A549 (cell line): Measurements from ENCODE around the gene CTSF. TPM values are rescaled to one million over a fixed set of nuclear protein-coding genes. Genes with fewer than 3 reads are reported as not detected.

Experiments
- ATAC-seq, 2 experiments: fragments of 200-7000 bp in 1 of 2; fragments of >200 bp in 1 of 2; cut with Nextera tagmentation in 1 of 2; cut with Tn5 transposase in 1 of 2; 3 replicates each; pipeline versions ENCODE4 v1.8.0 to v1.9.1; 2018 to 2020; ENCODE audit warnings: mild to moderate bottlenecking in 1 of 2, moderate library complexity in 1 of 2
- CTCF ChIA-PET: fragments of 300-600 bp; sonication (Branson Sonifier 250); formaldehyde crosslinking; extraction: SDS; loops from one replicate; lab custom pipeline; 2021; ENCODE audit warnings: antibody characterized with exemption, inconsistent platforms; lab: Yijun Ruan, JAX
- POLR2A ChIA-PET: fragments of 350-600 bp; formaldehyde crosslinking; extraction: SDS; loops from one replicate; lab custom pipeline; 2021; ENCODE audit warnings: antibody characterized with exemption, inconsistent platforms; lab: Yijun Ruan, JAX
- DNase-seq, 2 experiments: peaks; one replicate each; pipeline versions ENCODE4 v3.0.0 to v3.0.0-alpha.2; 2011 to 2016; ENCODE audit warnings: low read depth in 1 of 2, low spot score in 1 of 2
- FAIRE-seq: peaks from 2 replicates; lab custom pipeline; 2011; peaks lifted over from hg19 to GRCh38; lab: Jason Lieb, UNC
- H3K27ac ChIP-seq, 2 experiments: fragments of >200 bp; sonication (Bioruptor Twin); formaldehyde crosslinking; 3 replicates each; pipeline ENCODE4 v1.5.1; 2016 to 2017
- H3K4me1 ChIP-seq: fragments of >200 bp; sonication (Bioruptor Twin); formaldehyde crosslinking; 3 replicates; pipeline ENCODE4 v1.6.1; 2016
- H3K4me2 ChIP-seq: fragments of >200 bp; sonication (Bioruptor Twin); formaldehyde crosslinking; 3 replicates; pipeline ENCODE4 v1.6.1; 2016
- H3K4me3 ChIP-seq: fragments of >200 bp; sonication (Bioruptor Twin); formaldehyde crosslinking; 3 replicates; pipeline ENCODE4 v1.5.1; 2016
- H3K9me3 ChIP-seq: fragments of >200 bp; sonication (Bioruptor Twin); formaldehyde crosslinking; 3 replicates; pipeline ENCODE4 v1.6.1; 2016
- BHLHE40 ChIP-seq: IDR thresholded peaks from 2 replicates; pipeline ENCODE4 v1.6.1; 2012; ENCODE audit warnings: low read depth, low read length, inconsistent platforms
- CHD4 ChIP-seq: fragments of 200-600 bp; sonication (generic); IDR thresholded peaks from 2 replicates; pipeline ENCODE4 v1.6.1; 2016; ENCODE audit warnings: antibody characterized with exemption, mild to moderate bottlenecking, borderline replicate concordance
- EHMT2 ChIP-seq: fragments of 200-600 bp; sonication (generic); IDR thresholded peaks from 2 replicates; pipeline ENCODE4 v1.6.1; 2016; ENCODE audit warnings: antibody characterized with exemption, low read depth, mild to moderate bottlenecking, moderate library complexity
- ELK1 ChIP-seq: fragments of 150-350 bp; IDR thresholded peaks from 2 replicates; pipeline ENCODE4 v1.6.1; 2014; ENCODE audit warnings: low read depth, mild to moderate bottlenecking, low read length
- ESRRA ChIP-seq: fragments of 150-350 bp; IDR thresholded peaks from 2 replicates; pipeline ENCODE4 v1.6.1; 2014; ENCODE audit warnings: mild to moderate bottlenecking, low read length, borderline replicate concordance
- FOSB ChIP-seq: fragments of 250-450 bp; sonication (Bioruptor Pico); IDR thresholded peaks from 2 replicates; pipeline ENCODE4 v1.5.0; 2020; ENCODE audit warnings: mild to moderate bottlenecking, moderate library complexity
- FOSL2 ChIP-seq, 2 experiments: fragments of 450-650 bp in 1 of 2; fragments of >200 bp in 1 of 2; sonication (Bioruptor Twin) in 1 of 2; formaldehyde crosslinking; IDR thresholded peaks; 2 replicates each; pipeline versions ENCODE4 v1.5.0 to v1.6.1; 2016 to 2020; ENCODE audit warnings: mild to moderate bottlenecking in 1 of 2, moderate library complexity in 1 of 2
- FOXS1 ChIP-seq: fragments of 250-450 bp; sonication (Bioruptor Pico); IDR thresholded peaks from 2 replicates; pipeline ENCODE4 v1.5.0; 2020; ENCODE audit warnings: mild to moderate bottlenecking, moderate library complexity
- GATA3 ChIP-seq: IDR thresholded peaks from 2 replicates; pipeline ENCODE4 v1.6.1; 2012; ENCODE audit warnings: borderline replicate concordance
- HDAC2 ChIP-seq: fragments of 200-600 bp; sonication (generic); IDR thresholded peaks from 2 replicates; pipeline ENCODE4 v1.6.1; 2016
- HEYL ChIP-seq: fragments of 250-450 bp; sonication (Bioruptor Pico); IDR thresholded peaks from 2 replicates; pipeline ENCODE4 v1.8.0; 2021; ENCODE audit warnings: mild to moderate bottlenecking, moderate library complexity
- HOXA7 ChIP-seq: fragments of 250-450 bp; sonication (Bioruptor Pico); IDR thresholded peaks from 2 replicates; pipeline ENCODE4 v1.5.0; 2020; ENCODE audit warnings: mild to moderate bottlenecking, moderate library complexity
- HOXB13 ChIP-seq: fragments of 250-450 bp; sonication (Bioruptor Pico); IDR thresholded peaks from 2 replicates; pipeline ENCODE4 v1.5.0; 2020; ENCODE audit warnings: low read depth, mild to moderate bottlenecking, moderate library complexity
- KDM1A ChIP-seq: fragments of 200-600 bp; sonication (generic); IDR thresholded peaks from 2 replicates; pipeline ENCODE4 v1.6.1; 2016; ENCODE audit warnings: low read depth, mild to moderate bottlenecking
- MAFK ChIP-seq: fragments of 450-650 bp; IDR thresholded peaks from 2 replicates; pipeline ENCODE4 v1.6.1; 2014; ENCODE audit not compliant: partially characterized antibody
- NPAS2 ChIP-seq: fragments of 250-450 bp; sonication (Bioruptor Pico); IDR thresholded peaks from 2 replicates; pipeline ENCODE4 v1.8.0; 2022; ENCODE audit warnings: mild to moderate bottlenecking, moderate library complexity, borderline replicate concordance
- RAD21 ChIP-seq, 2 experiments: fragments of >200 bp in 1 of 2; sonication (Bioruptor Twin) in 1 of 2; formaldehyde crosslinking in 1 of 2; IDR thresholded peaks in 1 of 2; conservative IDR thresholded peaks in 1 of 2; 2 replicates in 1 of 2; 3 replicates in 1 of 2; pipeline ENCODE4 v1.6.1; 2012 to 2018; ENCODE audit warnings: inconsistent platforms in 1 of 2
- RCOR1 ChIP-seq: fragments of 150-350 bp; IDR thresholded peaks from 2 replicates; pipeline ENCODE4 v1.6.1; 2014; ENCODE audit warnings: antibody characterized with exemption, low read length, low read depth
- RNF2 ChIP-seq: fragments of 200-600 bp; sonication (generic); IDR thresholded peaks from 2 replicates; pipeline ENCODE4 v1.6.1; 2016; ENCODE audit warnings: low read depth, mild to moderate bottlenecking, antibody characterized with exemption, moderate library complexity, borderline replicate concordance
- TFCP2L1 ChIP-seq: fragments of 250-450 bp; sonication (Bioruptor Pico); IDR thresholded peaks from 2 replicates; pipeline ENCODE4 v1.5.0; 2021; ENCODE audit warnings: mild to moderate bottlenecking
- USF2 ChIP-seq: fragments of 450-650 bp; IDR thresholded peaks from 2 replicates; pipeline ENCODE4 v1.6.1; 2014; ENCODE audit warnings: antibody characterized with exemption
- ZC3H11A ChIP-seq: fragments of 450-650 bp; IDR thresholded peaks from 2 replicates; pipeline ENCODE4 v1.6.1; 2014; ENCODE audit warnings: antibody characterized with exemption, mild to moderate bottlenecking
- ZNF302 ChIP-seq: fragments of 250-450 bp; sonication (Bioruptor Pico); IDR thresholded peaks from 2 replicates; pipeline ENCODE4 v1.9.0; 2021; ENCODE audit warnings: inconsistent platforms, mild to moderate bottlenecking, moderate library complexity
- WGBS: methylation state at CpG from one replicate; pipeline ENCODE4 v1.1.6; 2017; ENCODE audit errors: missing lambda C conversion rate; 5-methylcytosine and 5-hydroxymethylcytosine counted together
- polyA plus RNA-seq, 4 experiments: library from polyadenylated mRNA; depleted of rRNA in 3 of 4; stranded (reverse); fragments of >200 nt; fragmentation: RNase III in 1 of 4; extraction: RNeasy Plus Mini Kit Qiagen cat#74134 plus additional on column Dnase treatment in 1 of 4; gene quantifications; 2 replicates in 3 of 4; 3 replicates in 1 of 4; pipeline ENCODE4 v1.2.3, GENCODE V29; 2011 to 2017
- TF ChIP-seq, protein P1 (sequence below): fragments of 250-450 bp; sonication (Bioruptor Pico); IDR thresholded peaks from 2 replicates; pipeline ENCODE4 v1.5.0; 2021; ENCODE audit warnings: mild to moderate bottlenecking, moderate library complexity, borderline replicate concordance

The CTSF gene
- polyA plus RNA-seq, 2 of the 4 experiments (the other 2 are of a cell fraction), result 19.2 to 29.8 TPM

GRCh38 chr11:66529069-66529468 is 39.3 kb downstream of the CTSF start:
- no peaks in the 10 kb centered on the region for H3K9me3 ChIP-seq
- POLR2A ChIA-PET, result no interaction called here
- DNase-seq, result no peak
- TF ChIP-seq NPAS2 (CRISPR knock-in tag) (no peak), RNF2 (no peak), TFCP2L1 (CRISPR knock-in tag) (no peak), USF2 (no peak), ELK1 (no peak), HOXA7 (CRISPR knock-in tag) (no peak), MAFK (no peak)
- TF ChIP-seq, all 56 proteins: peak for 0
- no peak for FAIRE-seq
- ATAC-seq, result no peak; a peak in 1 of 6 replicates
- H3K4me3 ChIP-seq, result no peak overlapping the region
- WGBS, result 87% methylated on average over 9 of the region's 10 CpGs
- no peaks in the 10 kb centered on the region for H3K4me1 ChIP-seq
- no peak overlapping the region for H3K4me2 ChIP-seq
- no peak overlapping the region for H3K27ac ChIP-seq
- CTCF ChIA-PET, result interaction anchor here (1.4 kb wide), 1 partner anchor 14 kb away, joined by 4 read pairs; no protein-coding TSS in a partner anchor

DNA sequence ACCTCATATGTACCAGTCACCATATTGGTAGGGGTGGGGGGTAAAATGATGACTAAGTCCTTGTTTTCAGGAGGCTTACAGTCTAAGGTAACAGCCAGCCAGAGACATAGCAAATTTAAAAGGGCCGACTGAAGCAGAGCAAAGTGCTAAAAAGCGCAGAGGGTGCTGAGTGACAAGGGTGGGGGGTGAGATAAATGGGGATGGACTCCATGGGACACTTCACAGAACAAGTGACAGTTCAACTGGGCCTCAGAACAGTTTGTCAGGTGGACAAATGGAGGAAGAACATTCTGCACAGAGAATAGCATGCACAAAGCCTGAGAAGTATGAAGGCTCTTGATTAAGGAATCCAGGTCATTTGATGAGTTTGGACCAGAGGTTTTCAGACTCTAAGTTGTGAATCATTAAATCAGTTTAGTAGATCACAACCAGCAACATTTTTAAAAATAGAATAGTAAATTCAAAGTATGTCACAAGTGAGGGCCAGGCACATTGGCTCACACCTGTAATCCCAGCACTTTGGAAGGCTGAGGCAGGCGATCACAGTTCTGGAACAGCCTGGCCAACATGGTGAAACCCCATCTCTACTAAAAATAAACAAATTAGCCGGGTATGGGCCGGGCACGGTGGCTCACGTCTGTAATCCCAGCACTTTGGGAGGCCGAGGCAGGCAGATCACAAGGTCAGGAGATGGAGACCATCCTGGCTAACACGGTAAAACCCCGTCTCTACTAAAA is 43.9 kb downstream of the CTSF start:
- FAIRE-seq, result no peak
- H3K4me1 ChIP-seq, result no peaks in the 10 kb centered on the region
- TF ChIP-seq KDM1A (no peak), HEYL (no peak), CHD4 (no peak), FOSL2 (IDR thresholded peaks at IDR 0.05) (no peak), FOSL2 (CRISPR knock-in tag; IDR thresholded peaks at IDR 0.05) (no peak), EHMT2 (no peak), RCOR1 (no peak), FOSB (CRISPR knock-in tag) (no peak), GATA3 (no peak)
- TF ChIP-seq, all 56 proteins: peak for 0
- POLR2A ChIA-PET, result no interaction called here
- H3K27ac ChIP-seq, result no peak overlapping the region
- no peaks in the 10 kb centered on the region for H3K9me3 ChIP-seq
- H3K4me2 ChIP-seq, result no peak overlapping the region
- no peak overlapping the region for H3K4me3 ChIP-seq
- ATAC-seq (no peak), DNase-seq (no peak)
- CTCF ChIA-PET, result interaction anchor here (0.7 kb wide), 1 partner anchor 8 kb away, joined by 3 read pairs; no protein-coding TSS in a partner anchor
- 89% methylated on average over 10 of the region's 10 CpGs for WGBS

DNA sequence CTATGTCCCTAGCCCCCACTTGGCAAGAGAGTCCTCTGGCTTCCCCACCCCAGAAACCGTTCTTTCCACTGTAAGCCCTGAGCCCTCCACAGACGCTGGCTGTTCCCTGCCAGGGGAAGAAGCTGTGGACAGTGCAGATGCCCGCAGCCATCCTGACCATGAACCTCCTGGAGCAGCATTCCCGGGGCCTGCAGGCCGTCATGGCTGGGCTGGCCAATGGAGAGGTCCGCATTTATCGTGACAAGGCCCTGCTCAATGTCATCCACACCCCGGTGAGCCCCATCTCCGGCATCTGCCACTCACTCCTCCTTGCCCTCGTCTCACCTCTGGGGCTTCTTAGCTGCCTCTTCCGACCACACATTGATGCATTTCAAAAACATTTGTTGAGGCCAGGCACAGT is 44.8 kb downstream of the CTSF start:
- POLR2A ChIA-PET, result no interaction called here
- CTCF ChIA-PET, result interaction anchor here (0.7 to 2.0 kb wide), 2 partner anchors 9 to 116 kb away, joined by 3 to 4 read pairs; no protein-coding TSS in a partner anchor
- Histone ChIP-seq H3K4me2 (no peak overlapping the region), H3K4me1 (no peaks in the 10 kb centered on the region), H3K27ac (no peak overlapping the region), H3K9me3 (no peaks in the 10 kb centered on the region), H3K4me3 (no peak overlapping the region)
- WGBS, result 94% methylated on average over 11 of the region's 11 CpGs
- DNase-seq (no peak), ATAC-seq (no peak), FAIRE-seq (no peak)
- no peak for TF ChIP-seq GATA3
- no peak for TF ChIP-seq USF2
- TF ChIP-seq ZNF302 (CRISPR knock-in tag), result no peak
- TF ChIP-seq ESRRA, result no peak
- TF ChIP-seq RAD21 (conservative IDR thresholded peaks at IDR 0.05 in 1 of 2, IDR thresholded peaks at IDR 0.05 in 1 of 2), result no peak
- TF ChIP-seq ZC3H11A, result no peak
- no peak for TF ChIP-seq TFCP2L1 (CRISPR knock-in tag)
- no peak for TF ChIP-seq FOXS1
- TF ChIP-seq, protein P1, sequence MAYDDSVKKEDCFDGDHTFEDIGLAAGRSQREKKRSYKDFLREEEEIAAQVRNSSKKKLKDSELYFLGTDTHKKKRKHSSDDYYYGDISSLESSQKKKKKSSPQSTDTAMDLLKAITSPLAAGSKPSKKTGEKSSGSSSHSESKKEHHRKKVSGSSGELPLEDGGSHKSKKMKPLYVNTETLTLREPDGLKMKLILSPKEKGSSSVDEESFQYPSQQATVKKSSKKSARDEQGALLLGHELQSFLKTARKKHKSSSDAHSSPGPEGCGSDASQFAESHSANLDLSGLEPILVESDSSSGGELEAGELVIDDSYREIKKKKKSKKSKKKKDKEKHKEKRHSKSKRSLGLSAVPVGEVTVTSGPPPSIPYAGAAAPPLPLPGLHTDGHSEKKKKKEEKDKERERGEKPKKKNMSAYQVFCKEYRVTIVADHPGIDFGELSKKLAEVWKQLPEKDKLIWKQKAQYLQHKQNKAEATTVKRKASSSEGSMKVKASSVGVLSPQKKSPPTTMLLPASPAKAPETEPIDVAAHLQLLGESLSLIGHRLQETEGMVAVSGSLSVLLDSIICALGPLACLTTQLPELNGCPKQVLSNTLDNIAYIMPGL, result no peak
- no peak for TF ChIP-seq NPAS2 (CRISPR knock-in tag)
- no peak for TF ChIP-seq HOXB13 (CRISPR knock-in tag)
- no peak for TF ChIP-seq HDAC2
- TF ChIP-seq BHLHE40, result no peak
